ENCODE measurements around the gene RPS19.
A peak's percentile ranks its signal among the peaks of the same experiment; 100 is the strongest.
"Not testable (repeated sequence)": the region's sequence is repeated elsewhere in the genome, so short reads cannot be mapped to it uniquely, and the experiment has no call there.

Gene RPS19

DNA sequence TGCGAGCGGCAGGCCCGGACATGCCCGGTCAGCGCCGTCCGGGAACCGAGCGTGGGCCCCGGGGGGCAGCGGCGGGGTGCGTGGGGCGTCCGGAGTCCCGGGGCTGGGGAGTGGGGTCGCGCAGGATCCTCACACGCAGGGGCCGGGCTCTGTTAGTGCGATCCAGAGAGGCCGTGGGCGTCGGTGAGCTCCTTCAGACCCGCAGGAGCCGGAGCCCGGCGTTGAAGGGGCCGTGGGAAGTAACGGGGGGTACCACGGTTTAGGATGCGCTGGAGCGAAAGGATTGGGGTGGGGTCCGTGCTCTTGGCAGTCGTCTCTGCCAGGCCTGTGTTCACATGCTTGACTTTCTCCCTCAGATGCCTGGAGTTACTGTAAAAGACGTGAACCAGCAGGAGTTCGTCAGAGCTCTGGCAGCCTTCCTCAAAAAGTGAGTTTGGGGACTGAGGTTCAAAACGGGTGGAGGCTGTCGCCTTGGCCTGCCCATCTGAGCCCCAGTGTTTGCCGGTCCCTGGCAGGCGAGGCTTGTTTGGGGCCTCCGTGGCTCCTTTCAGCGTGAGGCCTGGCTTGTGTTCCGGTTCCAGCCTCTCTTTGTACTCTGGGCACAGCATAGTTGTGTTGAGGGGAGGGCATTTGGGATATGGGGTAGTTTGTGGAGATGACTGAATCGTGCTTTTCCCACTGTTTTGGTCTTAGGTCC is 512 bp downstream of the RPS19 start:
- DNase-seq (ENCODE audit: low spot score), result no peak

DNA sequence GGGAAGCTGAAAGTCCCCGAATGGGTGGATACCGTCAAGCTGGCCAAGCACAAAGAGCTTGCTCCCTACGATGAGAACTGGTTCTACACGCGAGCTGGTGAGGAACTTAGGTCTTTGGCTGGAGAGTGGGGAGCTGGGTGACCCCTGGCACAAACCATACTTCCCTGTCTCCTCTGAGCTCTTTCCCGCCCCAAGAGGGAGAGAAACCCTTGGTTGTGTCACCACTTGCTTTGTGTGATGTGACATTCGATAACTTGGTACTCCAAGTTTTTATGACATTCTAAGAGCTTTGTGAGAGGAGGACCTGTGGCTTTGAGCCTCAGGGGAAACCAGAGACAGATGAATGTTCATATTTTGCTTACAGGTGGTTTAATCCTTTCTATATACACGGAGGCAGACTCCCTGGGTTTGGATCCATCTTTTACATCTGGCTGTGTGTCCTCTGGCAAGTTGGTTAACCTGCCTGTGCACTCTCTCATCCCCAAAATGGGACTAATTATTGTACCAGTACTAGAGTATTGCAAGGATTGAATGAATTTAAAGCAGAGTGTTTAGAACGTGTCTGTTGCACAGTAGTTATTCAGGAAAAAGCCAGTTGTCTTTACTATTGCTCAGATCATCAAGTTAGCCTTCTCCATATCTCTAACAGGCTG is 1.2 kb downstream of the RPS19 start:
- no peak for DNase-seq (ENCODE audit: low spot score)

DNA sequence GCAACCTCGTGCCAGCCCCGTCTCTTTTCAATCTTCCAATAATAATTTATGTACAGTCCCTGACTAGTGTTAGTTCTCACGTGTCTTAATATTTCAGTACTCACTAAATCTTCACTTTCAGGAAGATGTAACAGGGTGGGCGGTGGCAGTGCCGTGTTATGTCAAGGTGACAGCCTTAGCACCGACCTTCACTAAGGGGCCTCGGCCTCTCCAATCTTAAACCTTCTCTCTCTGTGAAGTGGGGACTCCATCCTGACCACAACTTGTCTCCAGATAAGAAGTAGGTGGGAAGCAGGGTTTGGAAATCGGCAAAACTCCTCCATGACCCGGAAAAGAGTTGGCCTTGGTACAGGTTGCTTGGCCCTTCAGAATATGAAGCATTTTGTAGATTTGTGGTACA is 1.8 kb downstream of the RPS19 start:
- no peak for DNase-seq (ENCODE audit: low spot score)

DNA sequence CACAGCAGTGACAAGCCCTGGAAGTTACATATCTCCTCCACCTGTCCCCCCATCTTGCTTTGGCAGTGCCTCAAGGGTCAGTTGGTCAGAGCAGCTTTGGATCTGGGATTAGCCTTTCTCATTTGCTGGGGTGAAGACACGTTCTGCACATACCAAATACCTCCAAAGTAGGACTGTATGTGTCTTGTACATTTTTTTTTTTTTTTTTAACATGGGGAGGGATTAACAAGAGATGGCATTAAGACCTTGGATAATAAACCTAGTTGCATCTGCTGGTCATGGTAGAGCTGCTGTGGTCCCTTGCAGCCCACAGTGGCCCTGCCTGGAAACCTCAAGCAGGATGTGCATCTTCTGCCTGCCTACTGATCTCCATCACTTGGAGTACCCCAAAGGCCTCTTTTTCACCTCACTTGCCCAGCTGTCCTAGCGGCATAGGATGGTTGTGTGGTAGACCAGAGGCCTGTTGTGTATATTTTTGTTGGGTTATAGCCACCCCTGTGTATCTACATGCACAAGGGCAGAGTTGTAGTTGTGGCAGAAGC is 2.5 kb downstream of the RPS19 start:
- DNase-seq (ENCODE audit: low spot score), result no peak

DNA sequence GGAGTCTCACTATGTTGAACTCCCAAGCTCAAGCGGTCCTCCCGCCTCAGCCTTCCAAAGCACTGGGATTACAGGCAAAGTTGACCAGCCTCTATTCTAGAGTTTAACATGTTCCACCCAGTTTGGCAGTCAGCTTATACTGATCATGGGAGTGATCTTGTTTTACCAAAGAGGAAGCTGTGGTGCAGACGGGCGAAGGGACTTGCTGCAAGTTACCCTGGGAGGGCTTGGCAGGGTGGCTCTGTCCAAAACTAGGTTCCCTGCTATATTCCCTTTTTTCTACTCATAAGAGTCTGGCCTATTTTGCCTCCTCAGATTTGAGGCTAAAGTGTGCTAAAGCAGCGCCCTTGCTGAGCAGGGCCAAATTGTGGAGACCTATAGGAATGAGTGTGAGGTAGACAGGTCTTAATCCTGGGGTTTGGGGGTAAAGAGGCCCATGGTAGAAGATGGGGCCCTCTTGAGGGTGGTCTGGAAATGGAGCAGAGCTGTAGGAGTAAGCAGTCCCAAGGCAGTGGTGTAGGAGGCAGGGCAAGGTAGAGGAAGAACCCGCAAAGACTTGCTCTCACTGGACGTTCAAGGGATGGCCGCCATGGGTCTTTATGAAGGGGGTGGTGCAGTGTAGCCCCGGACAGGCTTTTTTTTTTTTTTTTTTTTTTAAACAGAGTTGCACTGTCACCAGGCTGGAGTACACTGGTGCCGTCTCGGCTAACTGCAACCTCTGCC is 3.3 kb downstream of the RPS19 start:
- no peak for DNase-seq (ENCODE audit: low spot score)

DNA sequence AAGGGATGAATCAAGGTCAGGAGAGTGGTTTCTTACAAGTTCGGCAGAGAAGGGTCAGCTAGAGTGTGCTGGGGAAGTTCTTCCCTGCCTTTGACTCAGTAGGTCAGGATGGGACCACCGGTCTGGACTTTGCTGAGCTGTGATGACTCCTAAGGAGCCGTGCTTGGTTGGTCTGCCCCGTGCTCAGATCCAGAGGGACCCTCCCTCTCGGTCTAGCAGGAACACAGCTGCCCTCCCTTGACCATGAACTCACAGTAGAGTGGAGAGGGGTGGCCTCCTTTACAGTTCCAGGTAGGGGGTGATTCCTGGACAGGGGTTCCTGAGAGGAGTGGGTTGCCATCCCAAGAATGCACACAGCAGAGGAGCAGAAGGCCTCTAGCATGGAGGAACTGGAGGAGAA is 4.3 kb downstream of the RPS19 start:
- DNase-seq (ENCODE audit: low spot score), result no peak

DNA sequence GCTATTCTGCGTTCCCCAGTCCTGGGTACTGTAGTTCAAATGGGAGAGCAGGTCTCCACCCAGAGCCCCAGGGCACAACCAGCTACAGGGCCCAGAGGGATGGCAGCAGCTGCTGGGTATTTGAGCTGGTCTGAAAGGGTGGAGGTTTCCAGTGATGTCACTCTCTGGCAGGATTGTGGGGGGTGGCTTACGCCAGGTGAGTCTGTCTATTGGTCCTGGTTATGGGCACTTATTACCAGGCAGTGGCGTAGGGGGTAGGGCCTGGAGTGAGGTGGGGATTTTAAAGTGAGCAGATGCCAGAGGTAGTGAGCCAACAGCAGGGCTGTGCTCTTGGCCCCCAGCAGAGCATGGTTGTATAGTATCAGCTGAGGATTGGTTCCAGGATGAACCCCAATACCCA is 6.2 kb downstream of the RPS19 start:
- no peak for DNase-seq (ENCODE audit: low spot score)

DNA sequence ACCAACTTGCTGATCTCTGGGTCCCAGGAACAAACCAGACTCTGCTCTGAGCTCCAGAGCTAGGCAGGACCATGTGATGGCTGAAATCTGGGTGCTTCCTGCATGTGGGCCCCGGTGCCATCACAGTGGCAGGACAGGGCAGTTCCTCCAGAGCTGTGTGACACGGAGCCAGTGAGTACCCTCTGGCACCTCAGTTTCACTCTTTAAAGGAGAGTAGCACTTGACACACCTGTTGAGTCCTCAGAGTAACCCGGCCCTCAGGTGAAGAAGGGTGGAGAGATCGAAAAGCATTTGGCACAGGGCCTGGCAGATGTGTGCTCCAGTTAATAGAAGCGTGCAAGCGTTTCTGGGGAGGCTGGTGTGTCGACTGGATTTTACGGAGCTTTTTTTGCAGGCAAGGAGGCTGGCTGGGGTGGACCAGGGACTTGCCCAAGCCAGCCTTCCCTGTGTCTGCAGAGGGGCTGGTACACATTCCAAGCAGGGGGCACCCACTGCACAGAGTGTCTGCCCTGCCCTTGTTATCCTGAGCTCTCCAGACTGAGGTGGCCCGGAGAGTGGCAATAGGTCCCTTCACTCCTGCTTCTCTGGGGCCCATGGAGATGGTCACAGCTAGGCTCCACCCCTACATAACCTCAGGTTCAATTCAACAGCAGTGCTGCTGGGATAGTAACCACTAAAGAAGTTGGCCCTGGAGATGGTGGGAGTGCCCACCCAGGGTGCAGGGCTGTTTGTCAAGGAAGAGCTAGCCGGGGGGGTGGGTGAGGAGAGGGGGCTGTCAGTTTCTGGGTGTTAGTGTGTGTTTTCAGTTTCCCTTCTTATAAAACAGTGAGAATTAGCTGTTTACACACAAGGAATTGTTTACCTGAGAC is 8.3 kb downstream of the RPS19 start:
- no peak for DNase-seq (ENCODE audit: low spot score)

DNA sequence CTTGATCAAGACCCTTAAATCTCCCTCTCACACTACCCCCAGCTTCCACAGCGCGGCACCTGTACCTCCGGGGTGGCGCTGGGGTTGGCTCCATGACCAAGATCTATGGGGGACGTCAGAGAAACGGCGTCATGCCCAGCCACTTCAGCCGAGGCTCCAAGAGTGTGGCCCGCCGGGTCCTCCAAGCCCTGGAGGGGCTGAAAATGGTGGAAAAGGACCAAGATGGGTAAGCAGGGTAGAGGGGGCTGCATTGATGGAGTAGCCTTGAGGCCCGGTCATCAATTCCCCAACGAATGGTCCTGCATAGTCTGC is 8.9 kb downstream of the RPS19 start:
- DNase-seq (ENCODE audit: low spot score), result no peak

DNA sequence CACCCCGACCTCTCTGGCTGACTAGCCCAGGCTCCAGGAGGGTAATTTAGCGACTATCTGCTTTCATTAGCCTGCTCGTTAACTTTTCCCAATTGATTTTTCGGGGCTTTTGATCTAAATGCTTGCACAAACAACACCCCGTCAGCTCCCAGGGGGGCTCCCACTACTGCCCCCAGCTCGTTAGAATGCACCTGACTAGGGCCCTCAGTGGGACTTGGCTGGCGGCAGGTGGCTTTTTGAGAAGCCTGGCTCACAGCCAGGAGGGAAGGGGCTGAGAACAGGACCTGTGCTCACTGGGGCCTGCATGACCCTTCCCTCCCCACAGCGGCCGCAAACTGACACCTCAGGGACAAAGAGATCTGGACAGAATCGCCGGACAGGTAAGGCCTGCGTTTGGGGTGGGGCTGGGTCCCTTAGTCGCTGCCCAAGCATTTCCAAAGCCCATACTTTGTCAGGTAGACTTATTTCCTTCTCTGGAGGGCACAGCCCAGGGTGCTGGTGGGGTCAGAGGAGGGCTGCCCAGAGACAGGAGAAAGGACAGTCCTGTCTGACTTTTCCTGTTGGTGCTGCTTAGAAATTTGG is 9.4 kb downstream of the RPS19 start:
- no peak for DNase-seq (ENCODE audit: low spot score)

DNA sequence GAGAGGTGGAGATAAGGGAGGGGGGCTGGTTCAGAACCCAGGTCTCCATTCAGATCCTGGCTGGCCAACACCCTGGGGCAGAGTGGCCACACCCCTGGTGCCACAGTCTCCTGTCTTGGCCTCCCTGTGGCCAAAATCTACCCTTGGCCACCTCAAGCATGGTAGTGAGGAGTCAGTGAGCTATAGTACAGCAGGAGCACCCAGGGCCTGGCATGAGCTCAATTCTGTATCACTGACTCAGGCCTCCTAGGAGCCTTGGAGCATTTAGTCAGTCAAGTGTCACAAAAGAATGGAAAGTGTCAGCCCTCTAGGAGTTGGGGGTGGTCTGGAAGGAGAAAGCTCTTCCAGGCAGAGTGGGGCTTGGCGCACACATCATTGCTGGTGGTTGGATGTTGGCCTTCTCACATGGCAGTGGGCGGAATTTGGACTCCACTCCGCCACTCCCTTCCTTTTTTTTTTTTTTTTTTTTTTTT is 10.4 kb downstream of the RPS19 start:
- DNase-seq (ENCODE audit: low spot score), result no peak

DNA sequence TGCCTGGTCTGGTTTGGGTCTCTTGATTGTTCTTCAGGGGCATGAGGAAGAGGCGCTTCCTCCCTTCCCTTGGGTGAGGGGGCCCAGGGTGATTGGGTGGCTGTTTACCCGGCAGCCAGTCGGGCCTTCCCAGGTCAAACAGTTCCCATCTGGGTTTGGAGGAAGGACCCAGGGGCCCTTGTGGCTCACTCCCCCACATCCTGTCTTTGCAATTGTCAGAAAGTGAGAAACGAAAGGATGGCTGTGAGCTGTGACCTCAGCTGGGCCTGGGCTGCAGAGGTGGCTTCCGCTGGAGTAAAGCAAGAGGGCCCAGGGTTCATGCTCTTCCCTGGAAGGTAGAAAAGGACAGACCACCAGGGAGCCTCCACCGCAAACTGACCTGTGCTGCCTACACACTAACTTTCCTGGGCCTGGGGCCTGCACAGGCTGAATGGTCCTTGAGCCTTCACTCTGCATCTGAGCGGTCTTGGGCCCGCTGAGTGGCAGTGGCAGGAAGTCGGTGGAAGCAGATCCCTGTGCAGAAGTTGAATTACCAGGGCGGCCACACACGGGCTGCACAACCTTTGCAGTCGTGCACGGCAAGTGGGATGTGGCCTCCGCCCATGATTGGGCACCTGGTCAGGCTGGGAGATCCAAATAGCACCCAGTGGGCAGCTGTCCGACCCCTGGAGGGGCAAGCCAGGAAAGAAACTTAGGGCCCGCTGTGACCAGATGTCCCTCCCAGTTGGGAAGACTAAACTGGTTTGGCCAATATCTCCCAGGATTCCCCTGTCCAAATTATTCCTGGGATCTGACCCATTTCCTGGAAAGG is 11.7 kb downstream of the RPS19 start:
- DNase-seq (ENCODE audit: low spot score), result no peak

DNA sequence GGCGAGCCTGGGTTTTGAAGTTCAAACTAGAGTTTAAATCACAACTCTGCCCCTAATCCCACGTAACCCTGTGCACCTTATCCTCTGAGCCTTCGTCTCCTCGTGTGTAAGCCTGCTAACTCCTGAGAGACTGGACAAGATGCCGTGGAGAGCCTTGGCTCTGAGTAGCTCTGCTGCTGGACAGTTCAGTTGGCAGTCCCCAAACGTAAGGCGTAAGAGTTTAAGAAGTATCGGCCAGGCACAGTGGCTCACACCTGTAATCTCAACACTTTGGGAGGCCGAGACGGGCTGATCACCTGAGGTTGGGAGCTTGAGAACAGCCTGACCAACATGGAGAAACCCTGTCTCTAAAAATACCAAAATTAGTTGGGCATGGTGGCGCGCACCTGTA is 12.3 kb downstream of the RPS19 start:
- DNase-seq (ENCODE audit: low spot score), result no peak

DNA sequence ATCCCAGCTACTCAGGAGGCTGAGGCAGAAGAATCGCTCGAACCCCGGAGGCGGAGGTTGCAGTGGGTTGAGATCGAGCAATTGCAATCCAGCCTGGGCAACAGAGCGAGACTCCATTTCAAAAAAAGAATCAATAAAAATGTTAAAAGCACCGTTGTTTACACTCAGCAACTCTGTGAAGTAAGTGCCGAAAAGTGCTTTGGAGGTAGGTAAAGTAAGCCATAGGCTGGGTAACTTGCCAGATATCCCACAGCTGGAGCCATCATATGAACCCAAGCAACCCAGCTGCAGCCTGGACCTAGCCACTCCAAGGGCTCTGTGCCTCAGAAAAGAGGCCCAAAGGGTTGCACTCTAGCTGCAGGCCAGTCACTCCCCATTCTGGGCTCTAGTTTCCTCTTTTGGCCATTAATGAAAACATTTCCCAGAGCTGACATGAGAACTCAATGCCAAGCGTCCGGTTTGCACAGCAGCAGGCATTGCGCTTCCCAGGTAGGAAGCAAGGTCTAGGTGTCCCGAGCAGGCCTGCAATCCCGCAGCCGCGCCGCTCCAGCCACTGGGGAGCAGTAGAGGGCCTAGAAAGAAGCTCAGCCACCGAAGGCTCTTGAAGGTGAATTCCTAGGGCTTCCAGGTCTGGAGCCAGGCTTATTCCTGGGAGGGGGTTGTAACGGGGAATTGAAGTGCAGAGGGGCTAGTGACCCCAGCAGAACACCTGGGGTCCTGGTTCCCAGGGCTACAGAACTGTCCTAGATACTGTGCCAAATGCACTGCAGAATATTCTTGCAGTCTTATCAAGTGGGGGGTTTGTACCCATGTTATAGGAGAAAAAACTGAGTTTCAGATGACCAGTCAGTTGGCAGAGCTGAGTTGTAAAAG is 13.0 kb downstream of the RPS19 start:
- DNase-seq (ENCODE audit: low spot score), result peak; percentile 74

DNA sequence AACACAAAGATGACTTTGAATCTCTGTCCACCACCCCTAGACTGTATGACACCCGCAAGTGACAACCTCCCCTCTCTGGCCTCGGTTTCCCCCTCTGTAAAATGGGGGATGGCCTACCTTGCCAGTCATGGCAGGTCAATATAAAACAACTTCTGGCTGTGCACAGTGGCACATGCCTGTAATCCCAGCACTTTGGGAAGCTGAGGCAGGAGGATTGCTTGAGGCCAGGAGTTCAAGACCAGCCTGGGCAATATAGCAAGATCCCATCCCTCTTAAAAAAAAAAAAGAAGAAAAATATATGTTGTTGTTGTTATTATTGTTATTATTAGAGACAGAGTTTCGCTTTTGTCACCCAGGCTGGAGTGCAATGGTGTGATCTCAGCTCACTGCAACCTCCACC is 15.9 kb downstream of the RPS19 start:
- not testable (repeated sequence) for DNase-seq (ENCODE audit: low spot score)

DNA sequence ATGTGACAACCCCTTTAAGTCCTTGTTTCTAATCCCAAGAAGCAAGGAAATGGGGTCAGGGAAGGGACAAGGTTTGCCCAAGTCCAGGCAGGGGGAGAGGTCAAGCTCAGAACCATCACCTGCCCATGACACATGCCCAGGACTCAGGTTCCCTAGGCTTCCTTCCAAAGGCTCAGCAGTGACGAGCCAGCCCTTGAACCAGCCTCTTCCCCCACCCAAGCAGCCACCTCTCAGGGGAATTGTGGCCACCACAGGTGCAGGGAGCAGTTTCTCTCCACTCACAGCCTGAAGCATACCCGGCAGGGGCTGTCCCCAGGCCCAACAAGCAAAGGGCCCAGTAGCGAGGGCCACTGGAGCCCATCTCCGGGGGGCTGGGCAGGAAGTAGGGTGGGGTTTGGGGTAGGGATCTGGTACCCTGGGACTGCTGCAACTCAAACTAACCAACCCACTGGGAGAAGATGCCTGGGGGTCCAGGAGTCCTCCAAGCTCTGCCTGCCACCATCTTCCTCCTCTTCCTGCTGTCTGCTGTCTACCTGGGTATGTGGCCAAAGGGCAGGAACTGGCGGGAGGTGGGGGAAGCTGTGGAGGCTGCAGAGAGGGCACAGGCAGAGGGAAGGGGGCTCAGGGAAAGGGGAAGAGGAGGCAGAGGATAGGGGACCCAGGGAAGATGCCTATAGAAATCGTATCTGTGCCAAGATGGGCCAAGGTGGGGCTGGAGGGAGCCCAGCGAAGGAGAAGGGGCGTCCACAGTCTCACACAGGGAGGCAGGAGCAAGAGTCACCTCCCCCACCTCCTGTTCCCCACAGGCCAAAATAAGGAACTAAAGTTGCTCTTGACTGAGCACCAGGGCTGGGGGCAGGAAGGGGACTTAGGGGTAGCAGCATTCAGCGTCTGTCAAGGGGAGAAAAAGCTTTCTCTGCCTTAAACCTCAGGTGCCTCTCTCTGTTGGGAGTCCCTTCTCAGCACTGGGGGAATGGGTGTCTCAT is 17.1 kb downstream of the RPS19 start, which contains the start of gene CD79A:
TSS of gene CD79A (plus strand) at position 433 of the 986 bp plus-strand sequence. CDS start at position 459, 26 bp downstream.
- no peak for DNase-seq (ENCODE audit: low spot score)

DNA sequence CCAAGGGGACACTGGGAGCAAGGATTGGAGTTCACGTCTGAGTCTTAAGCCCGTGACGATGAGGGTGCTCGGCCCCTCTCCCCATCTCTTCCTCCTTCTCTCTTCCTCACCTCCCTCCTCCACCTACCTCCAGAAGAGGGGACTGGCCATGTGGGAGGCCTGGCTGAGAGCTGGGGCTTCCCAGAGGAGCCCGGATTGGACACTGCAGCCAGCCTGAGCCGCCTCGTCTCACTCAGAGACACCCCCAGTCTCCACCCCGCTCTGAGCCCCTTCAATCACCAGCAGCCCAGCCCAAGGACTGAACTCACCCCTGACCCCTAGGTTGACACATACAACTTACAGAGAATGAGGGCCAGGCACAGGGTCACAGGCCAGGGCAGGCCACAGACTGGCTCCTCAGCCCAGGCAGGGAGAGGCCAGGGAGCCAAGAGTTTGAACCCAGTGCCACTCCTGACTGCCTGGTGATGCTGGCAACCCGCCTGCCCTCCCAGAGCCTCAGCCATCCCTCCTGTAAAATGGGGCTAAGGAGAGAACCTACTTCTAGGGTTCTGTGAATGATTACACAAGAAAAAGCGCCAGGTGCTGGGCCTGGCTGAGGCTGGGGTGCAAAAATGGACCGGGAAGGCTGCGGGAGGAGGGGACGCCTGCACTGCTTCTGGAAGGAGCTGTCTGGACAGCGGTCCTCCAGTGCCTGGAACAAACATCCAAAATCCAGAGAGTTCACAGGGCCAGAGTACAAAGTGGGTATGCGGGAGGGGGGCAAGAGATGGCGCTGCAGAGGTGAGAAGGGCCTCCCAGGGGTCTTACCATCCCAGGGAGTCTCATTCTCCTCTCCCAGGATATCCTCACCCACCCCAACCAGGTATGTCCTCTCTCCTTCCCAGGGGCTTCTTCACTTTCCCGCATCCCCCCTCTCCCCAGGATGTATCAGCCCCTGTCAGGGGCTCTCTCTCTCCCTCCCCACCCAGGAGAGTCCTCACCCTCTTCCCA is 18.2 kb downstream of the RPS19 start:
- no peak for DNase-seq (ENCODE audit: low spot score)
